Natural killer cell (primary cell): ENCODE measurements around the gene STX17. TPM values are rescaled to one million over a fixed set of nuclear protein-coding genes. Genes with fewer than 3 reads are reported as not detected.

Experiments
- ATAC-seq, 3 donors: fragments of 150-1000 bp in 2 of 3; fragments of 200-7000 bp in 1 of 3; cut with Tn5 transposase; 1 replicate in 1 of 3; 2 replicates in 2 of 3; pipeline ENCODE4 v1.10.0; 2021; ENCODE audit warnings: mild to moderate bottlenecking in 2 of 3, moderate library complexity in 2 of 3
- DNase-seq, 2 donors: peaks; one replicate each; pipeline versions ENCODE4 v3.0.0 to v3.0.0-alpha.2; 2013 to 2021; ENCODE audit warnings: mixed read lengths in 1 of 2
- H3K27ac ChIP-seq: one replicate; pipeline ENCODE4 v1.5.1; 2013; ENCODE audit warnings: mild to moderate bottlenecking, low read length
- H3K27me3 ChIP-seq: one replicate; pipeline ENCODE4 v1.6.1; 2013; ENCODE audit warnings: low read length; ENCODE audit not compliant: control insufficient read depth, insufficient read depth
- H3K36me3 ChIP-seq: one replicate; pipeline ENCODE4 v1.6.1; 2013; ENCODE audit warnings: low read length; ENCODE audit not compliant: control insufficient read depth, insufficient read depth
- H3K4me1 ChIP-seq: one replicate; pipeline ENCODE4 v1.6.1; 2013; ENCODE audit warnings: low read length; ENCODE audit not compliant: control insufficient read depth, insufficient read depth
- H3K4me3 ChIP-seq: one replicate; pipeline ENCODE4 v1.5.1; 2013; ENCODE audit warnings: low read length
- H3K9me3 ChIP-seq: one replicate; pipeline ENCODE4 v1.6.1; 2013; ENCODE audit warnings: low read length; ENCODE audit not compliant: control insufficient read depth, insufficient read depth
- H3K27ac Mint-ChIP-seq, 2 donors: one replicate each; pipeline ENCODE4 v1.8.0; 2022; ENCODE audit warnings: mild to moderate bottlenecking in 2 of 2, mixed read lengths in 2 of 2, moderate library complexity in 1 of 2
- H3K27me3 Mint-ChIP-seq, 2 donors: one replicate each; pipeline ENCODE4 v1.8.0; 2022; ENCODE audit warnings: low read depth in 2 of 2, mixed read lengths in 2 of 2
- H3K36me3 Mint-ChIP-seq: one replicate; pipeline ENCODE4 v1.8.0; 2022; ENCODE audit warnings: mixed read lengths
- H3K4me1 Mint-ChIP-seq, 2 donors: one replicate each; pipeline ENCODE4 v1.8.0; 2022; ENCODE audit warnings: mixed read lengths in 2 of 2
- H3K4me3 Mint-ChIP-seq: one replicate; pipeline ENCODE4 v1.8.0; 2022; ENCODE audit warnings: mild to moderate bottlenecking, moderate library complexity, mixed read lengths
- H3K9me3 Mint-ChIP-seq, 2 donors: one replicate each; pipeline ENCODE4 v1.8.0; 2022; ENCODE audit warnings: mixed read lengths in 2 of 2
- CTCF ChIP-seq: fragments of 200-600 bp; IDR thresholded peaks from one replicate; pipeline ENCODE4 v1.8.0; 2022; ENCODE audit warnings: antibody characterized with exemption
- WGBS: methylation state at CpG from one replicate; pipeline ENCODE4 v1.1.7; 2013; ENCODE audit warnings: missing lambda C conversion rate; ENCODE audit not compliant: insufficient coverage; 5-methylcytosine and 5-hydroxymethylcytosine counted together
- intact Hi-C: fragments of 100-400 bp; cut with micrococcal nuclease; formaldehyde crosslinking; loops from one replicate; pipeline ENCODE4 v1.14.2; 2022
- total RNA-seq, 4 donors: library from RNA; stranded (reverse); fragments of 120-200 nt in 1 of 4; gene quantifications; one replicate each; pipeline versions ENCODE4 v1.2.3 to v1.2.4, GENCODE V29; 2013 to 2022

STX17 gene
- total RNA-seq, 3 donors from 2014 or later (not counting 1 experiment from before 2014, with no cell fraction given), result 28.4 to 41.5 (median 33.8) TPM

GRCh38 chr9:99911600-99911999, 5.1 kb downstream of the STX17 start:
- H3K4me3 ChIP-seq, result no peak overlapping the region
- peaks cover 19% of the 10 kb centered on the region for H3K36me3 ChIP-seq
- ATAC-seq (no peak), DNase-seq (no peak)
- no peaks in the 10 kb centered on the region for H3K9me3 Mint-ChIP-seq
- H3K27ac Mint-ChIP-seq, result no peak overlapping the region
- 97% methylated on average over 7 of the region's 7 CpGs for WGBS
- H3K27me3 Mint-ChIP-seq, result no peaks in the 10 kb centered on the region
- peaks cover 5% of the 10 kb centered on the region for H3K4me1 ChIP-seq
- no peak for TF ChIP-seq CTCF
- no peaks in the 10 kb centered on the region for H3K9me3 ChIP-seq
- intact Hi-C loops, result no loop called here
- no peak overlapping the region for H3K27ac ChIP-seq
- H3K4me3 Mint-ChIP-seq, result no peak overlapping the region
- H3K4me1 Mint-ChIP-seq, result peaks cover 19 to 29% of the 10 kb centered on the region in 2 donors
- no peaks in the 10 kb centered on the region for H3K36me3 Mint-ChIP-seq
- no peaks in the 10 kb centered on the region for H3K27me3 ChIP-seq

- intact Hi-C loops, result no loop called here
- no peak for TF ChIP-seq CTCF
- Mint-ChIP-seq H3K36me3 (peaks cover 13% of the 10 kb centered on the region), H3K4me1 (peaks cover 13 to 17% of the 10 kb centered on the region in 2 donors), H3K27me3 (no peaks in the 10 kb centered on the region), H3K4me3 (no peak overlapping the region), H3K27ac (no peak overlapping the region), H3K9me3 (no peaks in the 10 kb centered on the region)
- WGBS, result no CpG with 5 or more reads among the region's 1 CpG
- DNase-seq (no peak), ATAC-seq (no peak)
- no peaks in the 10 kb centered on the region for H3K27me3 ChIP-seq
- peaks cover 42% of the 10 kb centered on the region for H3K36me3 ChIP-seq
- no peak overlapping the region for H3K4me3 ChIP-seq
- no peaks in the 10 kb centered on the region for H3K4me1 ChIP-seq
- H3K9me3 ChIP-seq, result no peaks in the 10 kb centered on the region
- no peak overlapping the region for H3K27ac ChIP-seq
These were observed 10.2 kb downstream of the STX17 start for GRCh38 chr9:99916650-99917049.

DNA sequence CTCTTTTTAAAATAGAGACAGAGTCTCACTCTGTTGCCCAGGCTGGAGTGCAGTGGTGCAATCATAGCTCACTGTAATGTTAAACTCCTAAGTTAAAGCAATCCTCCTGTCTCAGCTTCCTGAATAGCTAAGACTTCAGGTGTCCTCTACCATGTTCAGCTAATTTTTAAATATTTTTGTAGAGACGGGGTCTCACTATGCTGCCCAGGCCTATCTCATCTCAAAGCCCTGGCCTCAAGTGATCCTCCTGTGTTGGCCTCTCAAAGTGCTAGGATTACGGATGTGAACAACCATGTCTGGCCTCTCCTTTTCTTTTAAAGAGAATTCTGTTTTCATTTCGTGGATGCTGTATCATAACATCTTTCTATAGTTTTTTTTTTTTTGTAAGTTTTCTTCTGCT, 11.7 kb downstream of the STX17 start:
- intact Hi-C loops, result no loop called here
- Histone ChIP-seq H3K9me3 (no peaks in the 10 kb centered on the region), H3K27ac (no peak overlapping the region), H3K36me3 (peaks cover 51% of the 10 kb centered on the region), H3K4me3 (no peak overlapping the region), H3K27me3 (no peaks in the 10 kb centered on the region), H3K4me1 (peaks cover 3% of the 10 kb centered on the region)
- Mint-ChIP-seq H3K27me3 (no peaks in the 10 kb centered on the region), H3K4me3 (no peak overlapping the region), H3K4me1 (peaks cover 18 to 31% of the 10 kb centered on the region in 2 donors), H3K27ac (no peak overlapping the region), H3K36me3 (peaks cover 13% of the 10 kb centered on the region), H3K9me3 (no peaks in the 10 kb centered on the region)
- WGBS, result 71% methylated on average over 2 of the region's 3 CpGs
- ATAC-seq (no peak), DNase-seq (no peak)
- TF ChIP-seq CTCF, result no peak

GRCh38 chr9:99919930-99920329, 13.5 kb downstream of the STX17 start:
- H3K27ac ChIP-seq, result no peak overlapping the region
- peaks cover 55% of the 10 kb centered on the region for H3K36me3 ChIP-seq
- no peaks in the 10 kb centered on the region for H3K9me3 ChIP-seq
- no peaks in the 10 kb centered on the region for H3K27me3 ChIP-seq
- WGBS, result 100% methylated on average over 1 of the region's 2 CpGs
- Mint-ChIP-seq H3K27me3 (no peaks in the 10 kb centered on the region), H3K9me3 (no peaks in the 10 kb centered on the region), H3K27ac (peak overlapping the region in 1 of 2 donors; percentile 58), H3K4me3 (no peak overlapping the region), H3K4me1 (peaks cover 23 to 40% of the 10 kb centered on the region in 2 donors), H3K36me3 (peaks cover 16% of the 10 kb centered on the region)
- ATAC-seq, result no peak
- no peak overlapping the region for H3K4me3 ChIP-seq
- DNase-seq, result no peak
- H3K4me1 ChIP-seq, result peaks cover 6% of the 10 kb centered on the region
- TF ChIP-seq CTCF, result no peak
- intact Hi-C loops, result no loop called here
